OCI-LY3 (cell line): Measurements from ENCODE around the gene JMJD8.

Experiments
- H2AFZ ChIP-seq: fragments of 200-600, 300-600 bp; shearing (Covaris generic); 2 replicates; pipeline ENCODE4 v1.6.0; 2014; ENCODE audit warnings: antibody characterized with exemption, low read depth, low read length
- H3K27ac ChIP-seq: fragments of 200-600, 300-600 bp; sonication (generic); 2 replicates; pipeline ENCODE4 v1.5.1; 2014; ENCODE audit warnings: mild to moderate bottlenecking, low read length, moderate library complexity, mixed read lengths
- H3K27me3 ChIP-seq: fragments of 200-600, 300-600 bp; sonication (generic); 2 replicates; pipeline ENCODE4 v1.6.1; 2014; ENCODE audit warnings: low read depth, low read length, mixed read lengths
- H3K36me3 ChIP-seq: fragments of 200-600, 300-600 bp; sonication (generic); replicated peaks from 2 replicates; pipeline ENCODE3; 2014; ENCODE audit warnings: low read depth, low read length, mixed read lengths
- H3K4me1 ChIP-seq: fragments of 300-600, 200-600 bp; sonication (generic); 2 replicates; pipeline ENCODE4 v1.6.1; 2014; ENCODE audit warnings: low read length, mixed read lengths
- H3K4me2 ChIP-seq: fragments of 200-600, 300-600 bp; sonication (generic); 2 replicates; pipeline ENCODE4 v1.6.1; 2014; ENCODE audit warnings: low read length, mixed read lengths
- H3K4me3 ChIP-seq: fragments of 300-600, 200-600 bp; sonication (generic); 2 replicates; pipeline ENCODE4 v1.5.1; 2014; ENCODE audit warnings: antibody characterized with exemption, mild to moderate bottlenecking, low read length, moderate library complexity
- H3K79me2 ChIP-seq: fragments of 300-600, 200-600 bp; shearing (Covaris generic); 2 replicates; pipeline ENCODE4 v1.6.1; 2014; ENCODE audit warnings: mild to moderate bottlenecking, low read length, mixed read lengths
- H3K9ac ChIP-seq: fragments of 300-600, 200-600 bp; shearing (Covaris generic); 2 replicates; pipeline ENCODE4 v1.6.0; 2014; ENCODE audit warnings: mild to moderate bottlenecking, low read length, moderate library complexity
- H3K9me3 ChIP-seq: fragments of 200-600, 300-600 bp; shearing (Covaris generic); 2 replicates; pipeline ENCODE4 v1.6.1; 2014; ENCODE audit warnings: low read length, mixed read lengths; ENCODE audit not compliant: insufficient read depth
- H4K20me1 ChIP-seq: fragments of 200-600, 300-600 bp; sonication (generic); 2 replicates; pipeline ENCODE4 v1.6.1; 2016; ENCODE audit warnings: low read length, mixed read lengths; ENCODE audit not compliant: insufficient read depth
- CTCF ChIP-seq: fragments of 200-600, 300-600 bp; sonication (generic); IDR thresholded peaks from 2 replicates; pipeline ENCODE4 v1.5.1; 2014; ENCODE audit warnings: antibody characterized with exemption, low read length, low read depth
- EZH2phosphoT487 ChIP-seq: fragments of 200-600 bp; shearing (Covaris generic); IDR thresholded peaks from 2 replicates; pipeline ENCODE4 v1.6.1; 2018; ENCODE audit warnings: antibody characterized with exemption, mixed run types, low read depth

The JMJD8 gene

GRCh38 chr16:643050-643368 lies 41.1 kb downstream of the JMJD8 start:
- Histone ChIP-seq H3K4me2 (peak overlapping the region; percentile 95), H3K9ac (peak overlapping the region; percentile 90), H4K20me1 (peaks cover 7% of the 10 kb centered on the region; the same call in 1 of the 2 replicates), H3K79me2 (peaks cover 40% of the 10 kb centered on the region), H2AFZ (no peak overlapping the region), H3K27ac (peak overlapping the region; percentile 55), H3K9me3 (no peaks in the 10 kb centered on the region), H3K4me3 (peak overlapping the region; percentile 82), H3K4me1 (peaks cover 21% of the 10 kb centered on the region), H3K27me3 (no peaks in the 10 kb centered on the region), H3K36me3 (peaks cover 3% of the 10 kb centered on the region)
- no peak for TF ChIP-seq EZH2phosphoT487

- Histone ChIP-seq H3K79me2 (peaks cover 35% of the 10 kb centered on the region), H3K9me3 (no peaks in the 10 kb centered on the region), H3K9ac (peak overlapping the region; percentile 90), H3K27me3 (no peaks in the 10 kb centered on the region), H4K20me1 (peaks cover 7% of the 10 kb centered on the region; the same call in 1 of the 2 replicates), H2AFZ (no peak overlapping the region), H3K4me1 (peaks cover 17% of the 10 kb centered on the region), H3K4me2 (peak overlapping the region; percentile 95), H3K4me3 (peak overlapping the region; percentile 82), H3K36me3 (peaks cover 3% of the 10 kb centered on the region), H3K27ac (peak overlapping the region; percentile 55)
- no peak for TF ChIP-seq CTCF
- TF ChIP-seq EZH2phosphoT487: no peak
These were observed 41.7 kb downstream of the JMJD8 start for GRCh38 chr16:642189-643049.

GRCh38 chr16:641326-642188 lies 42.6 kb downstream of the JMJD8 start, which contains the start of gene MCRIP2:
Gene MCRIP2 (plus strand): TSS chr16:641828. CDS start chr16:641992, 164 bp downstream.
- peak within 1 kb of the TSS; percentile 90 for H3K9ac ChIP-seq
- H3K36me3 ChIP-seq: peaks cover 3% of the 10 kb centered on the region
- H3K4me3 ChIP-seq: peak within 1 kb of the TSS; percentile 82
- peaks cover 19% of the 10 kb centered on the region for H3K4me1 ChIP-seq
- H3K27ac ChIP-seq: peak within 1 kb of the TSS; percentile 55
- no peaks in the 10 kb centered on the region for H3K27me3 ChIP-seq
- peak within 1 kb of the TSS; percentile 95 for H3K4me2 ChIP-seq
- peaks cover 29% of the 10 kb centered on the region for H3K79me2 ChIP-seq
- peak within 1 kb of the TSS; percentile 73; the same call in 1 of the 2 replicates for H2AFZ ChIP-seq
- no peaks in the 10 kb centered on the region for H3K9me3 ChIP-seq
- TF ChIP-seq CTCF: no peak
- TF ChIP-seq EZH2phosphoT487: no peak
- H4K20me1 ChIP-seq: peaks cover 7% of the 10 kb centered on the region; the same call in 1 of the 2 replicates

DNA sequence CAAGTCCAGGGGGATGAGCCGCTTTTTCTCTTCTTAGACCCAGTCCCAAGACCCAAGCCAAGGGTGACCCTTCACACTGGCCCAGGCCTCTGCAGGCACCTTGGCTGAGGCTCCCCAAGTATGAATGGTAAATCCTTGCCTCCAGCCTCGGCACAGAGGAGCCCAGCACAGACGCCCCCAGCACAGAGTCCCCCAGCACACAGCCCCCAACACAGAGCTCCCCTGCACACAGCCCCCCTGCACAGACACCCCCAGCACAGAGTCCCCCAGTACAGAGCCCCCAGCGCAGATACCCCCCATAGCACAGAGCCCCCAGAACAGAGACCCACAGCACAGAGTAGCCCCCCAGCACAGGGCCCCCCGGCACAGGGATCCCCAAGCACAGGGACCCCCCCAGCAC lies 43.5 kb downstream of the JMJD8 start:
- Histone ChIP-seq H3K4me2 (peak overlapping the region; percentile 95), H3K27me3 (no peaks in the 10 kb centered on the region), H3K79me2 (peaks cover 33% of the 10 kb centered on the region), H3K4me1 (peaks cover 19% of the 10 kb centered on the region), H3K36me3 (peaks cover 3% of the 10 kb centered on the region), H3K9ac (peak overlapping the region; percentile 90; the same call in 1 of the 2 replicates), H4K20me1 (no peaks in the 10 kb centered on the region), H3K4me3 (peak overlapping the region; percentile 82), H3K9me3 (no peaks in the 10 kb centered on the region), H3K27ac (no peak overlapping the region), H2AFZ (no peak overlapping the region)
- no peak for TF ChIP-seq CTCF
- no peak for TF ChIP-seq EZH2phosphoT487
